Thoracic aorta (tissue), 2 donors: ENCODE results near the gene DYSF. TPM values are rescaled to one million over a fixed set of nuclear protein-coding genes. Genes with fewer than 3 reads are reported as not detected.

Source experiments
- ATAC-seq: fragments of 150-250 bp; one replicate; pipeline ENCODE4 v1.8.0; 2017; ENCODE audit warnings: low read depth; ENCODE audit not compliant: insufficient number of reproducible peaks, low FRiP score
- DNase-seq: peaks from one replicate; pipeline ENCODE4 v3.0.0-alpha.2; 2020; ENCODE audit warnings: low spot score
- H3K27ac ChIP-seq, 2 donors: fragments of 200-600 bp; sonication (generic); 1 replicate in 1 of 2; 2 replicates in 1 of 2; pipeline ENCODE4 v1.5.1; 2016; ENCODE audit warnings: mild to moderate bottlenecking in 2 of 2, moderate library complexity in 2 of 2
- H3K27me3 ChIP-seq: fragments of 200-600 bp; sonication (generic); replicated peaks from 2 replicates; pipeline ENCODE4 v1.6.0; 2016; ENCODE audit warnings: mild to moderate bottlenecking; ENCODE audit not compliant: insufficient read depth
- H3K36me3 ChIP-seq: fragments of 200-600 bp; sonication (generic); one replicate; pipeline ENCODE4 v1.5.1; 2016
- H3K4me1 ChIP-seq, 2 donors: fragments of 200-600 bp; sonication (generic); 1 replicate in 1 of 2; 2 replicates in 1 of 2; pipeline versions ENCODE4 v1.5.1 to v1.6.0; 2016; ENCODE audit warnings: low read depth in 2 of 2, mild to moderate bottlenecking in 1 of 2; ENCODE audit not compliant: control insufficient read depth in 1 of 2
- H3K4me3 ChIP-seq: fragments of 200-600 bp; sonication (generic); 2 replicates; pipeline ENCODE4 v1.5.1; 2016; ENCODE audit warnings: mild to moderate bottlenecking
- H3K9me3 ChIP-seq: fragments of 200-600 bp; sonication (generic); 2 replicates; pipeline ENCODE4 v1.5.1; 2016
- CTCF ChIP-seq: fragments of 200-600 bp; sonication (generic); IDR thresholded peaks from one replicate; pipeline ENCODE4 v1.5.1; 2019; ENCODE audit warnings: antibody characterized with exemption
- total RNA-seq, 2 donors: library from RNA; depleted of rRNA; stranded (reverse); fragments of >200 nt; gene quantifications; one replicate each; pipeline versions ENCODE4 v1.1.0 to v1.2.3, GENCODE V29; 2016

DYSF gene
- total RNA-seq, 2 donors from 2014 or later: 13.0 to 15.2 TPM

- no peak for TF ChIP-seq CTCF
- Histone ChIP-seq H3K27me3 (no peaks in the 10 kb centered on the region), H3K4me3 (no peak overlapping the region), H3K4me1 (peaks cover 13 to 44% of the 10 kb centered on the region in 2 donors), H3K27ac (peak overlapping the region in 1 of 2 donors; percentile 48), H3K36me3 (no peaks in the 10 kb centered on the region), H3K9me3 (no peaks in the 10 kb centered on the region)
- ATAC-seq: no peak
- DNase-seq: no peak
Observed at GRCh38 chr2:71696381-71696780, 243.0 kb downstream of the DYSF start.

GRCh38 chr2:71697106-71698004 is 244.0 kb downstream of the DYSF start:
- Histone ChIP-seq H3K4me1 (peaks cover 16 to 46% of the 10 kb centered on the region in 2 donors), H3K9me3 (no peaks in the 10 kb centered on the region), H3K36me3 (no peaks in the 10 kb centered on the region), H3K4me3 (no peak overlapping the region), H3K27me3 (no peaks in the 10 kb centered on the region), H3K27ac (peak overlapping the region in 1 of 2 donors; percentile 5)
- no peak for ATAC-seq
- no peak for TF ChIP-seq CTCF
- no peak for DNase-seq

GRCh38 chr2:71699428-71699827 is 246.1 kb downstream of the DYSF start:
- no peak for TF ChIP-seq CTCF
- Histone ChIP-seq H3K27ac (no peak overlapping the region), H3K4me3 (no peak overlapping the region), H3K27me3 (no peaks in the 10 kb centered on the region), H3K4me1 (peaks cover 16 to 64% of the 10 kb centered on the region in 2 donors), H3K9me3 (no peaks in the 10 kb centered on the region), H3K36me3 (no peaks in the 10 kb centered on the region)
- ATAC-seq: no peak
- DNase-seq: no peak

- Histone ChIP-seq H3K4me1 (peaks cover 16 to 69% of the 10 kb centered on the region in 2 donors), H3K9me3 (no peaks in the 10 kb centered on the region), H3K27me3 (no peaks in the 10 kb centered on the region), H3K27ac (peak overlapping the region; percentile 18 to 48), H3K36me3 (no peaks in the 10 kb centered on the region), H3K4me3 (no peak overlapping the region)
- TF ChIP-seq CTCF: no peak
- no peak for DNase-seq
- ATAC-seq: no peak
Observed at GRCh38 chr2:71700041-71700657, 246.8 kb downstream of the DYSF start.

- H3K36me3 ChIP-seq: no peaks in the 10 kb centered on the region
- no peak overlapping the region for H3K4me3 ChIP-seq
- peaks cover 16 to 75% of the 10 kb centered on the region in 2 donors for H3K4me1 ChIP-seq
- H3K27me3 ChIP-seq: no peaks in the 10 kb centered on the region
- DNase-seq: peak; percentile 57
- TF ChIP-seq CTCF: no peak
- H3K9me3 ChIP-seq: no peaks in the 10 kb centered on the region
- peak; percentile 61 for ATAC-seq
- peak overlapping the region; percentile 61 to 90 for H3K27ac ChIP-seq
Observed at GRCh38 chr2:71700658-71701397, 247.5 kb downstream of the DYSF start.
